K562 (cell line): Measurements from ENCODE around the gene MAST1. TPM values are rescaled to one million over a fixed set of nuclear protein-coding genes. Genes with fewer than 3 reads are reported as not detected.

Experiments used
- ATAC-seq: fragments of 200-7000 bp; cut with Tn5 transposase; 3 replicates; pipeline ENCODE4 v1.9.1; 2020; ENCODE audit warnings: moderate library complexity
- BruUV-seq: library from RNA; stranded (reverse); fragments of 400-500 nt; replicated peaks from 2 replicates; lab custom pipeline; 2021; lab: Mats Ljungman, UMichigan
- CTCF ChIA-PET: fragments of 300-600 bp; formaldehyde crosslinking; extraction: SDS; loops from one replicate; lab custom pipeline; 2021; ENCODE audit warnings: low intra/inter-chr PET ratio; lab: Yijun Ruan, JAX
- POLR2A ChIA-PET: fragments of 300-600, 350-650 bp; sonication (Branson Sonifier 250); formaldehyde crosslinking; extraction: SDS; loops from one replicate; lab custom pipeline; 2021; ENCODE audit warnings: antibody characterized with exemption, inconsistent platforms; lab: Yijun Ruan, JAX
- DNase-seq, 4 experiments: peaks; one replicate each; pipeline versions ENCODE4 v3.0.0 to v3.0.0-alpha.2; 2011 to 2018; ENCODE audit warnings: low spot score in 3 of 4, mixed read lengths in 3 of 4; ENCODE audit errors: extremely low read depth in 1 of 4
- FAIRE-seq: peaks from 2 replicates; lab custom pipeline; 2011; peaks lifted over from hg19 to GRCh38; lab: Jason Lieb, UNC
- H2AFZ ChIP-seq: 2 replicates; pipeline ENCODE4 v1.6.0; 2011; ENCODE audit warnings: low read depth, low read length, control low read depth, inconsistent platforms
- H3K27ac ChIP-seq: fragments of 200-600 bp; 3 replicates; pipeline ENCODE4 v1.8.0; 2011; ENCODE audit warnings: low read depth, mild to moderate bottlenecking, control low read depth, inconsistent platforms, low read length, moderate library complexity, mixed read lengths; ENCODE audit errors: extremely low read depth
- H3K27me3 ChIP-seq, 2 experiments: fragments of 300-600 bp in 1 of 2; 2 replicates in 1 of 2; 3 replicates in 1 of 2; pipeline versions ENCODE4 v1.6.0 to v1.8.0; 2011; ENCODE audit warnings: inconsistent platforms in 2 of 2, low read length in 2 of 2, mild to moderate bottlenecking in 1 of 2, mixed read lengths in 1 of 2, moderate library complexity in 1 of 2; ENCODE audit not compliant: control insufficient read depth in 2 of 2, insufficient read depth in 2 of 2
- H3K36me3 ChIP-seq: fragments of 300-600 bp; 3 replicates; pipeline ENCODE4 v1.8.0; 2011; ENCODE audit warnings: mild to moderate bottlenecking, low read length, inconsistent platforms; ENCODE audit not compliant: control insufficient read depth, insufficient read depth
- H3K4me1 ChIP-seq, 2 experiments: fragments of 200-600 bp in 1 of 2; replicated peaks in 1 of 2; 2 replicates in 1 of 2; 3 replicates in 1 of 2; pipeline versions ENCODE4 v1.5.1 to v1.8.0; 2011; ENCODE audit warnings: inconsistent platforms in 2 of 2, low read length in 2 of 2, mild to moderate bottlenecking in 1 of 2, mixed read lengths in 1 of 2, moderate library complexity in 1 of 2; ENCODE audit not compliant: control insufficient read depth in 2 of 2, insufficient read depth in 2 of 2
- H3K4me2 ChIP-seq: 2 replicates; pipeline ENCODE4 v1.6.1; 2011; ENCODE audit warnings: low read length, control low read depth, inconsistent platforms, mixed read lengths; ENCODE audit not compliant: insufficient read depth
- H3K4me3 ChIP-seq: fragments of 200-600 bp; sonication (generic), shearing (Covaris generic); 2 replicates; pipeline ENCODE4 v1.5.1; 2016; ENCODE audit warnings: control low read depth, inconsistent platforms
- H3K79me2 ChIP-seq: fragments of 200-600 bp; 3 replicates; pipeline ENCODE4 v1.8.0; 2011; ENCODE audit warnings: low read length, inconsistent platforms; ENCODE audit not compliant: control insufficient read depth, insufficient read depth
- H3K9ac ChIP-seq, 2 experiments: 2 replicates each; pipeline versions ENCODE4 v1.6.0 to v1.6.1; 2011; ENCODE audit warnings: low read depth in 2 of 2, low read length in 2 of 2, control low read depth in 1 of 2, inconsistent platforms in 1 of 2, mild to moderate bottlenecking in 1 of 2, mixed read lengths in 1 of 2; ENCODE audit not compliant: insufficient read depth in 1 of 2
- H3K9me1 ChIP-seq: one replicate; pipeline ENCODE4 v1.6.0; 2011; ENCODE audit warnings: inconsistent platforms, mild to moderate bottlenecking, low read length, moderate library complexity; ENCODE audit not compliant: control insufficient read depth, insufficient read depth
- H3K9me3 ChIP-seq: replicated peaks from 2 replicates; pipeline ENCODE4 v1.5.1; 2011; ENCODE audit warnings: low read depth, low read length, inconsistent platforms; ENCODE audit not compliant: control insufficient read depth, insufficient read depth
- H4K20me1 ChIP-seq: replicated peaks from 2 replicates; pipeline ENCODE4 v1.6.1; 2011; ENCODE audit warnings: low read length, inconsistent platforms, mixed read lengths; ENCODE audit not compliant: control insufficient read depth, insufficient read depth
- BRD9 ChIP-seq: fragments of 450-650 bp; IDR thresholded peaks from 2 replicates; pipeline ENCODE4 v1.6.1; 2018; ENCODE audit warnings: low read depth; ENCODE audit not compliant: partially characterized antibody
- COPS2 ChIP-seq: fragments of 450-650 bp; conservative IDR thresholded peaks from 2 replicates; pipeline ENCODE4 v1.6.1; 2016; ENCODE audit warnings: mild to moderate bottlenecking, moderate library complexity
- CSDE1 ChIP-seq, 2 experiments: fragments of 450-650 bp; IDR thresholded peaks; 2 replicates each; pipeline ENCODE4 v1.6.1; 2016; ENCODE audit warnings: mild to moderate bottlenecking in 1 of 2
- CTBP1 ChIP-seq: fragments of 450-650 bp; IDR thresholded peaks from 2 replicates; pipeline ENCODE4 v1.6.1; 2016; ENCODE audit warnings: borderline replicate concordance
- EWSR1 ChIP-seq: fragments of 450-650 bp; IDR thresholded peaks from 2 replicates; pipeline ENCODE4 v1.6.1; 2018; ENCODE audit warnings: borderline replicate concordance, mild to moderate bottlenecking, low read depth, moderate library complexity; ENCODE audit not compliant: partially characterized antibody
- GATAD2A ChIP-seq: fragments of 450-650 bp; IDR thresholded peaks from 2 replicates; pipeline ENCODE4 v1.6.1; 2017
- MEIS2 ChIP-seq: fragments of 450-650 bp; IDR thresholded peaks from 2 replicates; pipeline ENCODE4 v1.6.1; 2014; ENCODE audit warnings: mild to moderate bottlenecking; ENCODE audit not compliant: partially characterized antibody
- MTA1 ChIP-seq: fragments of 450-650 bp; IDR thresholded peaks from 2 replicates; pipeline ENCODE4 v1.6.1; 2017; ENCODE audit warnings: borderline replicate concordance
- TEAD4 ChIP-seq, 2 experiments: sonication (generic) in 1 of 2; formaldehyde crosslinking in 1 of 2; IDR thresholded peaks; 2 replicates each; pipeline versions ENCODE4 v1.6.1 to v1.8.0; 2012 to 2022; ENCODE audit warnings: borderline replicate concordance in 1 of 2, inconsistent platforms in 1 of 2, low read length in 1 of 2, mild to moderate bottlenecking in 1 of 2, missing genetic modification reagents in 1 of 2
- ZNF197 ChIP-seq: fragments of 200-800 bp; sonication (Bioruptor generic); IDR thresholded peaks from 2 replicates; pipeline ENCODE4 v1.6.1; 2016; ENCODE audit warnings: low read depth, missing genetic modification characterization, missing compliant biosample characterization
- ZNF444 ChIP-seq: fragments of 250-450 bp; sonication (Bioruptor Pico); IDR thresholded peaks from 2 replicates; pipeline ENCODE4 v1.4.0; 2020; ENCODE audit warnings: mild to moderate bottlenecking, moderate library complexity
- whole genome bisulfite sequencing: fragments of 100-300 bp; shearing (Covaris generic); methylation state at CpG from one replicate; pipeline ENCODE4 v1.1.6; 2016; ENCODE audit warnings: low coverage, mixed read lengths; ENCODE audit not compliant: insufficient coverage; ENCODE audit errors: missing lambda C conversion rate; 5-methylcytosine and 5-hydroxymethylcytosine counted together
- in situ Hi-C: fragments of 300-500 bp; cut with MboI; formaldehyde crosslinking; loops from 4 replicates; pipeline ENCODE4 v1.15.0; 2018; ENCODE audit warnings: inconsistent platforms, mixed read lengths
- intact Hi-C: fragments of 100-400 bp; cut with micrococcal nuclease; formaldehyde crosslinking; loops from 2 replicates; pipeline ENCODE4 v1.14.2; 2022
- polyA plus RNA-seq, 8 experiments: library from polyadenylated mRNA; depleted of rRNA in 4 of 8; stranded (reverse) in 5 of 8; unstranded in 3 of 8; fragments of >200 nt; fragmentation: Nextera tagmentation in 2 of 8; fragmentation: Illumina TruSeq in 1 of 8; extraction: Ambion mirVana in 2 of 8; extraction: Trizol in 1 of 8; gene quantifications; 2 replicates each; pipeline versions ENCODE4 v1.2.1 to v1.2.3, GENCODE V29; 2011 to 2014; ENCODE audit warnings: inconsistent platforms in 1 of 8, missing spikeins in 1 of 8
- total RNA-seq, 7 experiments: library from RNA; depleted of rRNA in 6 of 7; stranded (reverse); fragments of >200 nt in 6 of 7; fragmentation: Illumina TruSeq in 2 of 7; extraction: Trizol in 2 of 7; gene quantifications; 2 replicates each; pipeline versions ENCODE4 v1.2.1 to v1.2.3, GENCODE V29; 2011 to 2021; ENCODE audit warnings: low replicate concordance in 1 of 7
- TF ChIP-seq, protein P1 (sequence below): sonication (generic); formaldehyde crosslinking; IDR thresholded peaks from 2 replicates; pipeline ENCODE4 v1.8.1; 2023; ENCODE audit warnings: missing genetic modification reagents, mild to moderate bottlenecking, borderline replicate concordance
- TF ChIP-seq, protein P2 (sequence below): fragments of 200-800 bp; sonication (Bioruptor generic); IDR thresholded peaks from 2 replicates; pipeline ENCODE4 v1.6.1; 2017; ENCODE audit warnings: missing genetic modification characterization, missing compliant biosample characterization
- TF ChIP-seq, protein P3 (sequence below): fragments of 250-450 bp; sonication (Bioruptor Pico); IDR thresholded peaks from 2 replicates; pipeline ENCODE4 v1.5.0; 2021; ENCODE audit warnings: mild to moderate bottlenecking, borderline replicate concordance

MAST1 gene
- total and polyA plus RNA-seq, 9 of the 15 experiments (the other 6 are each of a cell fraction or from before 2014, with no cell fraction given), result 0.48 to 10.3 (median 3.9) TPM

DNA sequence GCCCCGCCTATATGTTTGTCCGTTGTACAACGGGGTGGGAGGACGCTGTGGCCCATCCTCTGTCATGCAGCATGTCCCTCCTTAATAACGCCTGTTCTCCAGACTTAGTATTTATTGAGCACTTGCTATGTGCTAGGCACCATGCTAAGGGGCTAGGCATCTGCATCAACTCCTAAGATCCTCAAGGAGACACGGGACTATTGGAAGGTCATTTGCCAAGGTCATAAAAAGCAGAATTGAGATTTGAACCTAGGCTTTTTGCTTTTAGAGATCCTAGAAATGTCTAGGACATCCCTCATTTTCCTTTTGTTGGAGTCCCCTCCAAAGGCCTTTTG is 1.8 kb upstream of the MAST1 start:
- FAIRE-seq (no peak), DNase-seq (no peak), ATAC-seq (no peak)
- H3K79me2 ChIP-seq, result peaks cover 14% of the 10 kb centered on the region
- H3K9ac ChIP-seq, result no peak overlapping the region
- WGBS, result 8% methylated on average over 6 of the region's 6 CpGs
- H3K4me3 ChIP-seq, result no peak overlapping the region
- BruUV-seq, result no TSS peak
- POLR2A ChIA-PET, result no interaction called here
- H3K36me3 ChIP-seq, result peaks cover 2% of the 10 kb centered on the region; the same call in 1 of the 3 replicates
- peaks cover 48 to 67% of the 10 kb centered on the region in 2 experiments for H3K4me1 ChIP-seq
- no peaks in the 10 kb centered on the region; a peak in 1 of 5 replicates for H3K27me3 ChIP-seq
- peaks cover 20% of the 10 kb centered on the region for H4K20me1 ChIP-seq
- H3K9me3 ChIP-seq, result no peaks in the 10 kb centered on the region
- CTCF ChIA-PET, result interaction anchor here (0.6 kb wide), 1 partner anchor 189 kb away, joined by 3 read pairs; no protein-coding TSS in a partner anchor
- in situ Hi-C loops, result no loop called here
- intact Hi-C loops, result loop anchor here (5.0 kb wide), 1 partner anchor 51 kb away; the partner anchor contains the start of gene KLF1
- peak overlapping the region; percentile 24; the same call in 2 of the 3 replicates for H3K27ac ChIP-seq
- H2AFZ ChIP-seq, result peak overlapping the region; percentile 9; the same call in 1 of the 2 replicates
- no peak overlapping the region for H3K4me2 ChIP-seq
- no peaks in the 10 kb centered on the region for H3K9me1 ChIP-seq
- TF ChIP-seq, protein P1, sequence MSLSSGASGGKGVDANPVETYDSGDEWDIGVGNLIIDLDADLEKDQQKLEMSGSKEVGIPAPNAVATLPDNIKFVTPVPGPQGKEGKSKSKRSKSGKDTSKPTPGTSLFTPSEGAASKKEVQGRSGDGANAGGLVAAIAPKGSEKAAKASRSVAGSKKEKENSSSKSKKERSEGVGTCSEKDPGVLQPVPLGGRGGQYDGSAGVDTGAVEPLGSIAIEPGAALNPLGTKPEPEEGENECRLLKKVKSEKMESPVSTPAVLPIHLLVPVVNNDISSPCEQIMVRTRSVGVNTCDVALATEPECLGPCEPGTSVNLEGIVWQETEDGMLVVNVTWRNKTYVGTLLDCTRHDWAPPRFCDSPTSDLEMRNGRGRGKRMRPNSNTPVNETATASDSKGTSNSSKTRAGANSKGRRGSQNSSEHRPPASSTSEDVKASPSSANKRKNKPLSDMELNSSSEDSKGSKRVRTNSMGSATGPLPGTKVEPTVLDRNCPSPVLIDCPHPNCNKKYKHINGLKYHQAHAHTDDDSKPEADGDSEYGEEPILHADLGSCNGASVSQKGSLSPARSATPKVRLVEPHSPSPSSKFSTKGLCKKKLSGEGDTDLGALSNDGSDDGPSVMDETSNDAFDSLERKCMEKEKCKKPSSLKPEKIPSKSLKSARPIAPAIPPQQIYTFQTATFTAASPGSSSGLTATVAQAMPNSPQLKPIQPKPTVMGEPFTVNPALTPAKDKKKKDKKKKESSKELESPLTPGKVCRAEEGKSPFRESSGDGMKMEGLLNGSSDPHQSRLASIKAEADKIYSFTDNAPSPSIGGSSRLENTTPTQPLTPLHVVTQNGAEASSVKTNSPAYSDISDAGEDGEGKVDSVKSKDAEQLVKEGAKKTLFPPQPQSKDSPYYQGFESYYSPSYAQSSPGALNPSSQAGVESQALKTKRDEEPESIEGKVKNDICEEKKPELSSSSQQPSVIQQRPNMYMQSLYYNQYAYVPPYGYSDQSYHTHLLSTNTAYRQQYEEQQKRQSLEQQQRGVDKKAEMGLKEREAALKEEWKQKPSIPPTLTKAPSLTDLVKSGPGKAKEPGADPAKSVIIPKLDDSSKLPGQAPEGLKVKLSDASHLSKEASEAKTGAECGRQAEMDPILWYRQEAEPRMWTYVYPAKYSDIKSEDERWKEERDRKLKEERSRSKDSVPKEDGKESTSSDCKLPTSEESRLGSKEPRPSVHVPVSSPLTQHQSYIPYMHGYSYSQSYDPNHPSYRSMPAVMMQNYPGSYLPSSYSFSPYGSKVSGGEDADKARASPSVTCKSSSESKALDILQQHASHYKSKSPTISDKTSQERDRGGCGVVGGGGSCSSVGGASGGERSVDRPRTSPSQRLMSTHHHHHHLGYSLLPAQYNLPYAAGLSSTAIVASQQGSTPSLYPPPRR, result 0 out of 2 replicates have a peak, but pooled peaks have one; percentile 7
- TF ChIP-seq CSDE1 (IDR thresholded peaks at IDR 0.05) (no peak), MEIS2 (no peak), BRD9 (no peak), MTA1 (no peak), ZNF197 (CRISPR knock-in tag) (no peak), EWSR1 (no peak), GATAD2A (no peak), COPS2 (no peak), ZNF444 (no peak), CTBP1 (0 out of 2 replicates have a peak, but pooled peaks have one; percentile 5), TEAD4 (IDR thresholded peaks at IDR 0.05; ENCODE audit: low read length) (no peak), TEAD4 (CRISPR knock-in tag; IDR thresholded peaks at IDR 0.05; ENCODE audit: borderline replicate concordance) (no peak)
- TF ChIP-seq, protein P2, sequence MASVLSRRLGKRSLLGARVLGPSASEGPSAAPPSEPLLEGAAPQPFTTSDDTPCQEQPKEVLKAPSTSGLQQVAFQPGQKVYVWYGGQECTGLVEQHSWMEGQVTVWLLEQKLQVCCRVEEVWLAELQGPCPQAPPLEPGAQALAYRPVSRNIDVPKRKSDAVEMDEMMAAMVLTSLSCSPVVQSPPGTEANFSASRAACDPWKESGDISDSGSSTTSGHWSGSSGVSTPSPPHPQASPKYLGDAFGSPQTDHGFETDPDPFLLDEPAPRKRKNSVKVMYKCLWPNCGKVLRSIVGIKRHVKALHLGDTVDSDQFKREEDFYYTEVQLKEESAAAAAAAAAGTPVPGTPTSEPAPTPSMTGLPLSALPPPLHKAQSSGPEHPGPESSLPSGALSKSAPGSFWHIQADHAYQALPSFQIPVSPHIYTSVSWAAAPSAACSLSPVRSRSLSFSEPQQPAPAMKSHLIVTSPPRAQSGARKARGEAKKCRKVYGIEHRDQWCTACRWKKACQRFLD (CRISPR knock-in tag), result 0 out of 2 replicates have a peak, but pooled peaks have one; percentile 32
- TF ChIP-seq, protein P3, sequence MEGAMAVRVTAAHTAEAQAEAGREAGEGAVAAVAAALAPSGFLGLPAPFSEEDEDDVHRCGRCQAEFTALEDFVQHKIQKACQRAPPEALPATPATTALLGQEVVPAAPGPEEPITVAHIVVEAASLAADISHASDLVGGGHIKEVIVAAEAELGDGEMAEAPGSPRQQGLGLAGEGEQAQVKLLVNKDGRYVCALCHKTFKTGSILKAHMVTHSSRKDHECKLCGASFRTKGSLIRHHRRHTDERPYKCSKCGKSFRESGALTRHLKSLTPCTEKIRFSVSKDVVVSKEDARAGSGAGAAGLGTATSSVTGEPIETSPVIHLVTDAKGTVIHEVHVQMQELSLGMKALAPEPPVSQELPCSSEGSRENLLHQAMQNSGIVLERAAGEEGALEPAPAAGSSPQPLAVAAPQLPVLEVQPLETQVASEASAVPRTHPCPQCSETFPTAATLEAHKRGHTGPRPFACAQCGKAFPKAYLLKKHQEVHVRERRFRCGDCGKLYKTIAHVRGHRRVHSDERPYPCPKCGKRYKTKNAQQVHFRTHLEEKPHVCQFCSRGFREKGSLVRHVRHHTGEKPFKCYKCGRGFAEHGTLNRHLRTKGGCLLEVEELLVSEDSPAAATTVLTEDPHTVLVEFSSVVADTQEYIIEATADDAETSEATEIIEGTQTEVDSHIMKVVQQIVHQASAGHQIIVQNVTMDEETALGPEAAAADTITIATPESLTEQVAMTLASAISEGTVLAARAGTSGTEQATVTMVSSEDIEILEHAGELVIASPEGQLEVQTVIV (CRISPR knock-in tag), result no peak
